ENCODE results near the gene SLC9A8. TPM values are rescaled to one million over a fixed set of nuclear protein-coding genes. Genes with fewer than 3 reads are reported as not detected.
A peak's percentile ranks its signal among the peaks of the same experiment; 100 is the strongest.

SLC9A8 gene
- total and polyA plus RNA-seq, 9 of the 15 experiments (the other 6 are each of a cell fraction or from before 2014, with no cell fraction given): 0.56 to 9.7 (median 5.0) TPM

DNA sequence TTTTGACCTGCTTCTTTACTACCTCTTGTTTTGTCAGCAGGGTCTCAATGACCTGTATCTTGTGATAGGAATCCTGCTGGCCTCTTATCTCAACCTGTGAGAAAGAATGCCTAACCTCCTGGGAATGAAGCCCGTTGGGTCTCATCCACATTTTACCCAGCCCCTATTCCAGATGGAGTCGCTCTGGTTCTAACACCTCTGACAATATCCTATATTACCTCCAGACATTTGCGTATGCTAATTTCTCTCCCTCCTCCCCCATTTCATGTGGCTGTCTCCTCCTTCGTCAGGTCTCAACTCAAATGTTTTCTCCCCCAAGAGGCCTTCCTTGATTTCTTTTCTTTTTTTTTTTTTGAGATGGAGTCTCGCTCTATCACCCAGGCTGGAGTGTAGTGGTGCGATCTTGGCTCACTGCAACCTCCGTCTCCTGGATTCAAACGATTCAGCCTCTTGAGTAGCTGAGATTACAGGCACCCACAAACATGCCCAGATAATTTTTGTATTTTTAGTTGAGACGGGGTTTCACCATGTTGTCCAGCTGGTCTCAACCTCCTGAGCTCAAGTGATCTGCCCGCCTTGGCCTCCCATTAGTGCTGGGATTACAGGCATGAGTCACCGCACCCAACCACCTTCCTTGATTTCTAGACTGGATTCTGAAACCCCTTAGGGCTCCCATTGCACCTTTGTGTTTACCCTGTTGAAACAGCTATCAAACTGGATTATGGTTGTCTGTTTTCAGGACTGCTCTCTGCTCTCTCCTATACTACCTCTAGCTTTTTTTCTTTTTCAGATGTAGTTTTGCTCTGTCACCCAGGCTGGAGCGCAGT lies 49.5 kb upstream of the SLC9A8 start (continued):
- TF ChIP-seq, protein P1, sequence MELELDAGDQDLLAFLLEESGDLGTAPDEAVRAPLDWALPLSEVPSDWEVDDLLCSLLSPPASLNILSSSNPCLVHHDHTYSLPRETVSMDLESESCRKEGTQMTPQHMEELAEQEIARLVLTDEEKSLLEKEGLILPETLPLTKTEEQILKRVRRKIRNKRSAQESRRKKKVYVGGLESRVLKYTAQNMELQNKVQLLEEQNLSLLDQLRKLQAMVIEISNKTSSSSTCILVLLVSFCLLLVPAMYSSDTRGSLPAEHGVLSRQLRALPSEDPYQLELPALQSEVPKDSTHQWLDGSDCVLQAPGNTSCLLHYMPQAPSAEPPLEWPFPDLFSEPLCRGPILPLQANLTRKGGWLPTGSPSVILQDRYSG (tag; conservative IDR thresholded peaks at IDR 0.05; ENCODE audit: low read depth): peak; percentile 95
- no peak for TF ChIP-seq POLR3G (IDR thresholded peaks at IDR 0.05; ENCODE audit: extremely low read depth, insufficient read length, insufficient replicate concordance)
- TF ChIP-seq ZNF766 (CRISPR knock-in tag; conservative IDR thresholded peaks at IDR 0.05): peak; percentile 84
- 0 out of 2 replicates have a peak, but pooled peaks have one; percentile 7 for TF ChIP-seq LCOR (CRISPR knock-in tag; IDR thresholded peaks at IDR 0.05)
- peak; percentile 93 for TF ChIP-seq ZNF668 (CRISPR knock-in tag; IDR thresholded peaks at IDR 0.05)
- TF ChIP-seq, protein P2, sequence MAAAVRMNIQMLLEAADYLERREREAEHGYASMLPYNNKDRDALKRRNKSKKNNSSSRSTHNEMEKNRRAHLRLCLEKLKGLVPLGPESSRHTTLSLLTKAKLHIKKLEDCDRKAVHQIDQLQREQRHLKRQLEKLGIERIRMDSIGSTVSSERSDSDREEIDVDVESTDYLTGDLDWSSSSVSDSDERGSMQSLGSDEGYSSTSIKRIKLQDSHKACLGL (CRISPR knock-in tag; IDR thresholded peaks at IDR 0.05; ENCODE audit: borderline replicate concordance, poor library complexity, severe bottlenecking): peak; percentile 40
- TF ChIP-seq, protein P3, sequence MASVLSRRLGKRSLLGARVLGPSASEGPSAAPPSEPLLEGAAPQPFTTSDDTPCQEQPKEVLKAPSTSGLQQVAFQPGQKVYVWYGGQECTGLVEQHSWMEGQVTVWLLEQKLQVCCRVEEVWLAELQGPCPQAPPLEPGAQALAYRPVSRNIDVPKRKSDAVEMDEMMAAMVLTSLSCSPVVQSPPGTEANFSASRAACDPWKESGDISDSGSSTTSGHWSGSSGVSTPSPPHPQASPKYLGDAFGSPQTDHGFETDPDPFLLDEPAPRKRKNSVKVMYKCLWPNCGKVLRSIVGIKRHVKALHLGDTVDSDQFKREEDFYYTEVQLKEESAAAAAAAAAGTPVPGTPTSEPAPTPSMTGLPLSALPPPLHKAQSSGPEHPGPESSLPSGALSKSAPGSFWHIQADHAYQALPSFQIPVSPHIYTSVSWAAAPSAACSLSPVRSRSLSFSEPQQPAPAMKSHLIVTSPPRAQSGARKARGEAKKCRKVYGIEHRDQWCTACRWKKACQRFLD (CRISPR knock-in tag; IDR thresholded peaks at IDR 0.05): peak; percentile 93
- peak; percentile 61; the same call in 1 of the 2 replicates for TF ChIP-seq JUN (IDR thresholded peaks at IDR 0.05; ENCODE audit: borderline replicate concordance, low read depth, low read length)
- TF ChIP-seq JUN (CRISPR knock-in tag; IDR thresholded peaks at IDR 0.05; ENCODE audit: borderline replicate concordance): no peak
- TF ChIP-seq RAD51 (IDR thresholded peaks at IDR 0.05; ENCODE audit: borderline replicate concordance, low read depth): no peak
- TF ChIP-seq MAFG (tag; conservative IDR thresholded peaks at IDR 0.05): 0 out of 2 replicates have a peak, but pooled peaks have one; percentile 35
- TF ChIP-seq PPARD (CRISPR knock-in tag; IDR thresholded peaks at IDR 0.05): 0 out of 2 replicates have a peak, but pooled peaks have one; percentile 29
- TF ChIP-seq, protein P4, sequence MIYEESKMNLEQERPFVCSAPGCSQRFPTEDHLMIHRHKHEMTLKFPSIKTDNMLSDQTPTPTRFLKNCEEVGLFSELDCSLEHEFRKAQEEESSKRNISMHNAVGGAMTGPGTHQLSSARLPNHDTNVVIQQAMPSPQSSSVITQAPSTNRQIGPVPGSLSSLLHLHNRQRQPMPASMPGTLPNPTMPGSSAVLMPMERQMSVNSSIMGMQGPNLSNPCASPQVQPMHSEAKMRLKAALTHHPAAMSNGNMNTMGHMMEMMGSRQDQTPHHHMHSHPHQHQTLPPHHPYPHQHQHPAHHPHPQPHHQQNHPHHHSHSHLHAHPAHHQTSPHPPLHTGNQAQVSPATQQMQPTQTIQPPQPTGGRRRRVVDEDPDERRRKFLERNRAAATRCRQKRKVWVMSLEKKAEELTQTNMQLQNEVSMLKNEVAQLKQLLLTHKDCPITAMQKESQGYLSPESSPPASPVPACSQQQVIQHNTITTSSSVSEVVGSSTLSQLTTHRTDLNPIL (CRISPR knock-in tag; IDR thresholded peaks at IDR 0.05): 0 out of 2 replicates have a peak, but pooled peaks have one; percentile 38
- TF ChIP-seq, protein P5, sequence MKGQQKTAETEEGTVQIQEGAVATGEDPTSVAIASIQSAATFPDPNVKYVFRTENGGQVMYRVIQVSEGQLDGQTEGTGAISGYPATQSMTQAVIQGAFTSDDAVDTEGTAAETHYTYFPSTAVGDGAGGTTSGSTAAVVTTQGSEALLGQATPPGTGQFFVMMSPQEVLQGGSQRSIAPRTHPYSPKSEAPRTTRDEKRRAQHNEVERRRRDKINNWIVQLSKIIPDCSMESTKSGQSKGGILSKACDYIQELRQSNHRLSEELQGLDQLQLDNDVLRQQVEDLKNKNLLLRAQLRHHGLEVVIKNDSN (CRISPR knock-in tag; IDR thresholded peaks at IDR 0.05): no peak
- peak; percentile 86 for TF ChIP-seq HIVEP1 (CRISPR knock-in tag; IDR thresholded peaks at IDR 0.05)
- no peak for TF ChIP-seq ZFX (CRISPR knock-in tag; IDR thresholded peaks at IDR 0.05)
- TF ChIP-seq, protein P6, sequence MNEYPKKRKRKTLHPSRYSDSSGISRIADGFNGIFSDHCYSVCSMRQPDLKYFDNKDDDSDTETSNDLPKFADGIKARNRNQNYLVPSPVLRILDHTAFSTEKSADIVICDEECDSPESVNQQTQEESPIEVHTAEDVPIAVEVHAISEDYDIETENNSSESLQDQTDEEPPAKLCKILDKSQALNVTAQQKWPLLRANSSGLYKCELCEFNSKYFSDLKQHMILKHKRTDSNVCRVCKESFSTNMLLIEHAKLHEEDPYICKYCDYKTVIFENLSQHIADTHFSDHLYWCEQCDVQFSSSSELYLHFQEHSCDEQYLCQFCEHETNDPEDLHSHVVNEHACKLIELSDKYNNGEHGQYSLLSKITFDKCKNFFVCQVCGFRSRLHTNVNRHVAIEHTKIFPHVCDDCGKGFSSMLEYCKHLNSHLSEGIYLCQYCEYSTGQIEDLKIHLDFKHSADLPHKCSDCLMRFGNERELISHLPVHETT (CRISPR knock-in tag; conservative IDR thresholded peaks at IDR 0.05 in 1 of 2, IDR thresholded peaks at IDR 0.05 in 1 of 2): peak in 1 of 2 experiments; percentile 89; a peak in 2 of 4 replicates
- TF ChIP-seq CBFA2T3 (IDR thresholded peaks at IDR 0.05): peak; percentile 39; the same call in 1 of the 2 replicates
- no peak for TF ChIP-seq POLR2G (IDR thresholded peaks at IDR 0.05; ENCODE audit: low read depth, low read length)

Data from K562 (cell line).